Skeletal muscle satellite cell (primary cell): ENCODE results near the gene SHROOM3. TPM values are rescaled to one million over a fixed set of nuclear protein-coding genes. Genes with fewer than 3 reads are reported as not detected.

Experiments
- H3K27me3 ChIP-seq: 2 replicates; pipeline ENCODE4 v1.7.0; 2013; ENCODE audit warnings: low read length; ENCODE audit not compliant: control insufficient read depth, insufficient read depth
- H3K36me3 ChIP-seq: 2 replicates; pipeline ENCODE4 v1.7.0; 2013; ENCODE audit warnings: mild to moderate bottlenecking, control low read depth, low read length; ENCODE audit not compliant: insufficient read depth
- H3K4me1 ChIP-seq: 2 replicates; pipeline ENCODE4 v1.7.0; 2013; ENCODE audit warnings: low read length; ENCODE audit not compliant: control insufficient read depth, insufficient read depth
- H3K4me2 ChIP-seq: 2 replicates; pipeline ENCODE4 v1.7.0; 2013; ENCODE audit warnings: mild to moderate bottlenecking, low read length
- H3K4me3 ChIP-seq: 2 replicates; pipeline ENCODE4 v1.7.0; 2013; ENCODE audit warnings: low read length
- H3K9ac ChIP-seq: 2 replicates; pipeline ENCODE4 v1.7.0; 2013; ENCODE audit warnings: mild to moderate bottlenecking, low read depth, low read length, moderate library complexity
- H3K9me3 ChIP-seq: replicated peaks from 2 replicates; pipeline ENCODE4 v1.7.0; 2013; ENCODE audit warnings: mild to moderate bottlenecking, control low read depth, low read length
- total RNA-seq: library from RNA; depleted of rRNA; stranded (reverse); fragments of >200 nt; gene quantifications from 2 replicates; pipeline ENCODE4 v1.2.3, GENCODE V29; 2012; rRNA removed

SHROOM3 gene
- total RNA-seq, result 0.51 and 2.0 TPM in 2 replicates

DNA sequence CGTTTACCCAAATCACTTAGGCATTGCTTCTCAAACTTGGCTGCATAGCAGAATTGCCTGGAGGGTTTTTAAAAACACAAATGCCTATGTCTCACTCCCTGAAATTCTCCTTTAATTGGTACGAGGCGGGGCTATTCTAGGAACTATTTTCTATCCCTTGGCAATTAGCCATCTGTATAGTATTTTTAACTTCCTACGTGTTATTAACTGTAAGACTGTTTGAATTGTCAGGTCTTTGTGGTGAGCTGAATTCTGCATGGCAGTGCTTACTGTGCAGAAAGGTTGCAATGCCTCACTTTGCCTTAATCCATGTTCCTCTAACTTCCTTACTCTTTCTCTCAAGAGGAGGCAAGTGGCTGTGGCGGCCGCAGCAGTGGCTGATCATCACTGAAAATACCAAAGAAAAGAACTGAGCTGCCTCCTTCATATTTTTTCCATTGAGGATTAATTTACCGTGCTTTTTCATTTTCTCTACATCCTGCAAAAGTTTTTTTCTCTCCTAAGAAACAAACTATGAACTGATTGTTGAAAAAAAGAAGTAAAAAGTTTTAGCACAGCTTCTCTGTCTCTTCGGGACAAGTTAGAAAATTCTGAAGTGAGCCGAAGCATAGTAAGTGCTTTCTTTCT is at the start of gene SHROOM3:
SHROOM3 (plus strand) TSS at position 329 of the 627 bp plus-strand sequence. CDS start 824 bp downstream, outside the sequence.
- no peaks in the 10 kb centered on the region for H3K4me1 ChIP-seq
- no peaks in the 10 kb centered on the region for H3K9me3 ChIP-seq
- H3K9ac ChIP-seq, result no peak within 1 kb of the TSS
- H3K4me2 ChIP-seq, result no peak within 1 kb of the TSS
- H3K27me3 ChIP-seq, result peaks cover 14% of the 10 kb centered on the region
- no peak within 1 kb of the TSS for H3K4me3 ChIP-seq
- H3K36me3 ChIP-seq, result no peaks in the 10 kb centered on the region

DNA sequence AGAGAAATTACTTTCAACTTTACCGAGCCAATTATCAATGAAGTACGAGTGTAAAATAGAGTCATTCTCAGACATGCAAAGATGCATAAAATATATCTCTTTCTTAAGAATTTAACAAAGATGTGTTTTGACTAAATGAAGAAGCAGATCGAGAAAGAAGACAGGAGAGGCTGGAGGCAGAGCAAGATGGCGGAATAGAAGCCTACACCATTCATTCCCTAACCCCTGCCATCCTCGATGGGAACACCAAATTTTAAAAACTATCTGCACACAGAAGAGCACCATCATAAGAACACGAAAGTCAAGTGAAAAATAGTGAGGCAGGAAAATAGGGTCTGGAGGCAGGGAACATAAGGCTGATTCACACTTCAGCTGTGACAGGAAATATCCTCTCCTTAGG is 49.1 kb upstream of the SHROOM3 start:
- Histone ChIP-seq H3K9me3 (no peaks in the 10 kb centered on the region), H3K4me1 (no peaks in the 10 kb centered on the region), H3K27me3 (peaks cover 7% of the 10 kb centered on the region), H3K4me3 (no peak overlapping the region), H3K9ac (no peak overlapping the region), H3K36me3 (no peaks in the 10 kb centered on the region), H3K4me2 (no peak overlapping the region)

DNA sequence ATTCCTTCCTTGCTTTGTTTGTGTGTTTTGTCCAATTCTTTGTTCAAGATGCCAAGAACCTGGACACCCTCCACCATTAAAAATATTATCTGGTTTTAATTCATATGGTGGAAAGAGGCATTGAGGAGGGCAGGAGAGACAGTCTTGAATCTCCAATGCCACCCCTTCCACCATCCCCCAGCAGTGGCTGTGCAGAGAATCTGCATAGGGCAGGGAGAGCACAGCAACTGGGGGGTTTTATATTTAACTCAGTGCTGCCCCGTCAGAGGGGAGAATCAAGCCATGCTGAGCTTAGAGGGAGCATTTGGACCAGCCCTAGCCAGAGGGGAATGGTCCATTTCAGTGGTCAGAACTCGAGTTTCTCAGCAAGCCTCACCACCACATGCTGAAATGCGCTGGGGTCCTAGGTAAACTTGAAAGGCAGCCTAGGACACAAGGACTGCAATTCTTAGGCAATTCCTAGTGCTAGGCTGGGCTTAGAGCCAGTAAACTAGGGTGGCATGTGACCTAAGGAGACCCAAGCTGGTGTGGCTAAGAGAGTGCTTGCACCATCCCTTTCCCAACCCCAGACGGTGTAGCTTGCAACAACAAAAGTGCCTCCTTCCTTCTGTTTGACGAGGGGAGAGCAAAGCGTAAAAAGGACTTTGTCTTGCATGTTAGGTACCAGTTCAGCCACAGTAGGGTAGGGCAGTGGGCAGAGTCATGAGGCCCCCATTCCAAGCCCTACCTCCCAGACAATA is 48.3 kb upstream of the SHROOM3 start:
- H3K4me3 ChIP-seq, result no peak overlapping the region
- peaks cover 7% of the 10 kb centered on the region for H3K27me3 ChIP-seq
- H3K4me1 ChIP-seq, result no peaks in the 10 kb centered on the region
- H3K4me2 ChIP-seq, result no peak overlapping the region
- H3K36me3 ChIP-seq, result no peaks in the 10 kb centered on the region
- no peak overlapping the region for H3K9ac ChIP-seq
- no peaks in the 10 kb centered on the region for H3K9me3 ChIP-seq

- Histone ChIP-seq H3K27me3 (peaks cover 8% of the 10 kb centered on the region), H3K4me3 (no peak overlapping the region), H3K9me3 (no peaks in the 10 kb centered on the region)
These were observed 46.7 kb upstream of the SHROOM3 start for GRCh38 chr4:76388160-76388908.

DNA sequence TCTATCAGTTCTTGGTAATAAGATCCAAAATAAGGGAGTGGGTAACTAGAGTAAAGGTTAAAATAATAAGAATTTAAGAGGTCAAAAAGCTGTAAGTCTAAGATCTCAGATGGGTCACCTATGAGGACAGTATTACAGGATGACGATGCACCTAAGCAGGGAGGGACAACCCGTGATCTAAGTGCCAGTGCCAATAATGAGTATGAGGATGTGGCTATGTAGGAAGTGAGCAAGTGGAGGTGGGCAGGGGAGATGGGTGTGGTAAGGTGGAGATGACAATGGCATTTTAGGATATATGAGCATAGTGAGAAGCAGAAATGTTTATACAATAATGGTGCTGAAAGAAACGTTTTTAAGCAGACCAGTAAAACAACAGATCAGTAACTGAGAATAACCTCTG is 33.4 kb upstream of the SHROOM3 start:
- Histone ChIP-seq H3K36me3 (no peaks in the 10 kb centered on the region), H3K9ac (no peak overlapping the region), H3K4me1 (no peaks in the 10 kb centered on the region), H3K27me3 (peaks cover 29% of the 10 kb centered on the region), H3K4me2 (no peak overlapping the region), H3K9me3 (no peaks in the 10 kb centered on the region), H3K4me3 (no peak overlapping the region)

More at GRCh38 chr4:76388160-76388908, 46.7 kb upstream of the SHROOM3 start:
- Histone ChIP-seq H3K4me1 (no peaks in the 10 kb centered on the region), H3K36me3 (no peaks in the 10 kb centered on the region), H3K9ac (no peak overlapping the region), H3K4me2 (no peak overlapping the region)

DNA sequence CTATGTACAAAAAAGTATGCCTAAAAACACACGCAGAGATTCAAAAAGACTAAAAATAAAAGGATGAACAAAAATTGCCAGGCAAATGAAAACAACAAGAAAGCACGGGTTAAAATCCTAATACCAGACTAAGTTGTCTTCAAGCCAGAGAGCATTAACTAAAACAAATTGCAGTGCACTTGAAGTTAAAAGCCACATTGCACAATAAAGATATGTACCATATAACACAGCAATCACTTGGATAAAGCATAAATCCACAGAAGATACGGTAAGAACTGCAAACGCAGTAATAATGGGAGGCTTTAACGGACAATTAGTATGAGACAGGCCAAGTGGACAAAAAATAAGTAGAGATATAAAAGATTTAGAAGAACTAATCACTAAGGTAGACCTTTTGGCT is 28.9 kb upstream of the SHROOM3 start:
- H3K4me3 ChIP-seq, result no peak overlapping the region
- peaks cover 24% of the 10 kb centered on the region for H3K27me3 ChIP-seq
- no peaks in the 10 kb centered on the region for H3K9me3 ChIP-seq
- H3K4me1 ChIP-seq, result no peaks in the 10 kb centered on the region
- H3K4me2 ChIP-seq, result no peak overlapping the region
- no peak overlapping the region for H3K9ac ChIP-seq
- no peaks in the 10 kb centered on the region for H3K36me3 ChIP-seq

- no peak overlapping the region for H3K4me2 ChIP-seq
- H3K9me3 ChIP-seq, result no peaks in the 10 kb centered on the region
- H3K9ac ChIP-seq, result no peak overlapping the region
- H3K36me3 ChIP-seq, result no peaks in the 10 kb centered on the region
- H3K4me3 ChIP-seq, result no peak overlapping the region
- no peaks in the 10 kb centered on the region for H3K4me1 ChIP-seq
- H3K27me3 ChIP-seq, result peaks cover 14% of the 10 kb centered on the region
These were observed 27.4 kb upstream of the SHROOM3 start for GRCh38 chr4:76407440-76408119.

DNA sequence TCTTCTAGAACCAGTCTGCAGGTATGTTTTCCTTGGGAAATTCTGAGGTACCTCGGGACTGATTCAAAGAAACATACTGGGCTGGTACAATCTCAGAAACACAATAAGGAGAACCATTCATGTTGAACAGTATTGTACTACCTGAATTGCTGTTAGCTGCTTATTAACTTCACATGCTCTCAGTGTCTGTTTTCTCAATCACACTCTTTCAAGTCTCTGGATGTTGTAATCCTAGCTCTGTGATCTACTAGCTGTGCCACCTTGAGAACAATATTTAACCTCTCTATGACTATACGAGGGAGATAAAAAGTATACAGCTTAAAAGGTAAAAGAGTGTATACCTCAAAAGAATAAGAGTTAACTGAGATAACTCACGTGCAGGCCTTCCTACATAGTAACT is 24.4 kb upstream of the SHROOM3 start:
- Histone ChIP-seq H3K4me1 (no peaks in the 10 kb centered on the region), H3K9me3 (no peaks in the 10 kb centered on the region), H3K27me3 (no peaks in the 10 kb centered on the region), H3K36me3 (no peaks in the 10 kb centered on the region), H3K9ac (no peak overlapping the region), H3K4me2 (no peak overlapping the region), H3K4me3 (no peak overlapping the region)

DNA sequence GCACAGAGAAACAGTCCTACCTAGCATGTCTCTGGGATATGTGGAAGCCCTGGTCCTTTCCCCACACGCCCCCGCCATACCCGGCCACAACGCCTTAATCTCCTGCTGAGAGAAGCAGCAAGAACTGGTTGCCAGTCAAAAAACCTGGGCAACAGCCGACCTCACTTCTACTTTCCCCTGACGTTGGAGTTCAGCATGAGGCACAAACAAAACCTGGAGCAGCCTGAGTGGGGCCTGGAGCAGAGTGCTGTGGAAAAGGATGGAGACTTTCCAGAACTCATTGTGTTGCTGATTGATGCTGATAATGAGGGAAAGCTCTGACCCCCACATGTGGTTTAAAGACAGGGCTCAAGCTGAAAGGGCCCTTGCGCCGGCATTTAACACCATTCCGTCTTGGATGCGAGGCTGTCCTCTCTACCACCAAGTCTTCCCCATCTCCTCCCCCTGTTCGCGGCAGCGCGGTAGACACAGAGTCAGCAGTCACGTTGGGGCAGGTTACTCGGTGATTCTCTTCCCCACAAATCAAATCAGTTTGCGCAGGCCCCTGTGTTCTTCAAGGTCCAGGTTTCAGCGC is 14.8 kb upstream of the SHROOM3 start:
- peaks cover 6% of the 10 kb centered on the region for H3K27me3 ChIP-seq
- H3K4me3 ChIP-seq, result no peak overlapping the region
- no peaks in the 10 kb centered on the region for H3K4me1 ChIP-seq
- no peaks in the 10 kb centered on the region for H3K9me3 ChIP-seq
- H3K4me2 ChIP-seq, result peak overlapping the region; percentile 75
- H3K36me3 ChIP-seq, result no peaks in the 10 kb centered on the region
- no peak overlapping the region for H3K9ac ChIP-seq

GRCh38 chr4:76420762-76421581 is 14.1 kb upstream of the SHROOM3 start, which contains the start of gene CCDC158:
TSS of gene CCDC158 (minus strand) at chr4:76421141. CDS start at chr4:76403207, 17,934 bp downstream.
- peak within 1 kb of the TSS; percentile 46 for H3K9ac ChIP-seq
- H3K36me3 ChIP-seq, result no peaks in the 10 kb centered on the region
- peaks cover 11% of the 10 kb centered on the region for H3K27me3 ChIP-seq
- peak within 1 kb of the TSS; percentile 75 for H3K4me2 ChIP-seq
- H3K4me1 ChIP-seq, result no peaks in the 10 kb centered on the region
- peak within 1 kb of the TSS; percentile 66 for H3K4me3 ChIP-seq
- no peaks in the 10 kb centered on the region for H3K9me3 ChIP-seq
